K562 (cell line): Measurements from ENCODE around the gene DAPK1.

ENCODE experiments used
- CBFB ChIP-seq: sonication (generic); formaldehyde crosslinking; IDR thresholded peaks from 2 replicates; pipeline ENCODE4 v1.4.0; 2020; ENCODE audit warnings: mild to moderate bottlenecking, missing genetic modification reagents
- CTCF ChIP-seq, 3 experiments: IDR thresholded peaks in 2 of 3; conservative IDR thresholded peaks in 1 of 3; 2 replicates each; pipeline ENCODE4 v1.5.1; 2011 to 2012; ENCODE audit warnings: low read length in 3 of 3, mild to moderate bottlenecking in 3 of 3, control low read depth in 2 of 3, improper control_type of control experiment in 1 of 3, inconsistent platforms in 1 of 3, low read depth in 1 of 3, mixed read lengths in 1 of 3, moderate library complexity in 1 of 3; ENCODE audit not compliant: insufficient read depth in 2 of 3
- POLR2AphosphoS5 ChIP-seq: IDR thresholded peaks from 2 replicates; pipeline ENCODE4 v1.6.1; 2011; ENCODE audit warnings: mild to moderate bottlenecking, low read depth, low read length, moderate library complexity; ENCODE audit not compliant: control insufficient read depth, insufficient read depth
- RBFOX2 ChIP-seq: fragments of 200-400 bp; formaldehyde crosslinking; IDR thresholded peaks from 2 replicates; pipeline ENCODE4 v1.6.1; 2017; ENCODE audit warnings: low read depth, mild to moderate bottlenecking, low read length, moderate library complexity
- ZBTB40 ChIP-seq, 2 experiments: fragments of 450-650 bp in 1 of 2; sonication (generic) in 1 of 2; formaldehyde crosslinking in 1 of 2; IDR thresholded peaks; 2 replicates each; pipeline versions ENCODE4 v1.7.1 to v1.9.0; 2016 to 2022; ENCODE audit warnings: inconsistent platforms in 1 of 2, mild to moderate bottlenecking in 1 of 2, missing genetic modification reagents in 1 of 2

- TF ChIP-seq RBFOX2 (no peak), POLR2AphosphoS5 (no peak), CBFB (CRISPR knock-in tag) (no peak), ZBTB40 (IDR thresholded peaks at IDR 0.05) (no peak), ZBTB40 (CRISPR knock-in tag; IDR thresholded peaks at IDR 0.05) (no peak), CTCF (IDR thresholded peaks at IDR 0.05 in 2 of 3, conservative IDR thresholded peaks at IDR 0.05 in 1 of 3; ENCODE audit: insufficient read depth in 2 of 3, low read depth in 1 of 3, low read length in 3 of 3) (no peak)
Measured at GRCh38 chr9:87568401-87568800, 70.7 kb downstream of the DAPK1 start.
